ENCODE results near the gene ZBTB43. TPM values are rescaled to one million over a fixed set of nuclear protein-coding genes. Genes with fewer than 3 reads are reported as not detected.

ZBTB43 gene
- total RNA-seq, 1 experiment from 2014 or later, result 13.8 TPM

DNA sequence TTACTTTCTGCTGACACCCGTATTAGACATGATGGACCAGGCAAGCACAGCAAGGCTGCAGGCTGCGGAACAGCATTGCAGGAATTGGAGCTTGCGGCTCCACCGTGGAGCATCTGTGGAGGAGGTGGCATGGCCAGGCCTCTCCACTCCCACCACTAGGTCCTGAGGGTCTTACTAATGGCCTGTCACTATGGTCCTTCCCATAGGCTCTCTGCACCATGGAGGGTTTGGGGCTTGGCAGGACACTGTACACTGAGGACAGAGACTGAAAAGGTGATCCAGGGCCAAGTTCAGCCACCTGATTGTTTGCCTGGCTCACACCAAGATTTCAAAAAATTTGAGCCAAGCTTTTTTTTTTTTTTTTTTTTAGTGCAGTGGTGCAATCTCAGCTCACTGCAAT is 14.3 kb upstream of the ZBTB43 start:
- TF ChIP-seq EZH2 (IDR thresholded peaks at IDR 0.05; ENCODE audit: borderline replicate concordance, low read depth, low read length, poor library complexity, severe bottlenecking), result no peak
- TF ChIP-seq, protein P1, sequence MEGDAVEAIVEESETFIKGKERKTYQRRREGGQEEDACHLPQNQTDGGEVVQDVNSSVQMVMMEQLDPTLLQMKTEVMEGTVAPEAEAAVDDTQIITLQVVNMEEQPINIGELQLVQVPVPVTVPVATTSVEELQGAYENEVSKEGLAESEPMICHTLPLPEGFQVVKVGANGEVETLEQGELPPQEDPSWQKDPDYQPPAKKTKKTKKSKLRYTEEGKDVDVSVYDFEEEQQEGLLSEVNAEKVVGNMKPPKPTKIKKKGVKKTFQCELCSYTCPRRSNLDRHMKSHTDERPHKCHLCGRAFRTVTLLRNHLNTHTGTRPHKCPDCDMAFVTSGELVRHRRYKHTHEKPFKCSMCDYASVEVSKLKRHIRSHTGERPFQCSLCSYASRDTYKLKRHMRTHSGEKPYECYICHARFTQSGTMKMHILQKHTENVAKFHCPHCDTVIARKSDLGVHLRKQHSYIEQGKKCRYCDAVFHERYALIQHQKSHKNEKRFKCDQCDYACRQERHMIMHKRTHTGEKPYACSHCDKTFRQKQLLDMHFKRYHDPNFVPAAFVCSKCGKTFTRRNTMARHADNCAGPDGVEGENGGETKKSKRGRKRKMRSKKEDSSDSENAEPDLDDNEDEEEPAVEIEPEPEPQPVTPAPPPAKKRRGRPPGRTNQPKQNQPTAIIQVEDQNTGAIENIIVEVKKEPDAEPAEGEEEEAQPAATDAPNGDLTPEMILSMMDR (conservative IDR thresholded peaks at IDR 0.05; ENCODE audit: low read depth, low read length), result no peak
- intact Hi-C loops (cut with micrococcal nuclease; ENCODE audit: unreplicated experiment), result no loop called here
- no peak overlapping the region for H3K27ac ChIP-seq (ENCODE audit: low read depth, low read length, poor library complexity, severe bottlenecking)
- no peak for DNase-seq (ENCODE audit: low spot score)
- no peaks in the 10 kb centered on the region for H3K9me3 ChIP-seq (ENCODE audit: low read depth, low read length, poor library complexity, severe bottlenecking)
- peaks cover 8% of the 10 kb centered on the region for H3K4me1 ChIP-seq (ENCODE audit: insufficient read depth, low read length, poor library complexity, severe bottlenecking)
- no TSS peak for BruUV-seq (replicated peaks)
- CTCF ChIA-PET, result no interaction called here
- peaks cover 4% of the 10 kb centered on the region for H3K27me3 ChIP-seq (replicated peaks; ENCODE audit: insufficient read depth, low read depth, low read length, poor library complexity)
- no peaks in the 10 kb centered on the region for H3K36me3 ChIP-seq (ENCODE audit: insufficient read depth, low read length, poor library complexity, severe bottlenecking)
- POLR2A ChIA-PET (ENCODE audit: low non-redundant PET), result no interaction called here
- H3K4me3 ChIP-seq (ENCODE audit: low read depth, low read length, poor library complexity, severe bottlenecking), result no peak overlapping the region

GRCh38 chr9:126791406-126792230 is 13.2 kb upstream of the ZBTB43 start:
- POLR2A ChIA-PET (ENCODE audit: low non-redundant PET), result no interaction called here
- intact Hi-C loops (cut with micrococcal nuclease; ENCODE audit: unreplicated experiment), result no loop called here
- CTCF ChIA-PET, result no interaction called here

DNA sequence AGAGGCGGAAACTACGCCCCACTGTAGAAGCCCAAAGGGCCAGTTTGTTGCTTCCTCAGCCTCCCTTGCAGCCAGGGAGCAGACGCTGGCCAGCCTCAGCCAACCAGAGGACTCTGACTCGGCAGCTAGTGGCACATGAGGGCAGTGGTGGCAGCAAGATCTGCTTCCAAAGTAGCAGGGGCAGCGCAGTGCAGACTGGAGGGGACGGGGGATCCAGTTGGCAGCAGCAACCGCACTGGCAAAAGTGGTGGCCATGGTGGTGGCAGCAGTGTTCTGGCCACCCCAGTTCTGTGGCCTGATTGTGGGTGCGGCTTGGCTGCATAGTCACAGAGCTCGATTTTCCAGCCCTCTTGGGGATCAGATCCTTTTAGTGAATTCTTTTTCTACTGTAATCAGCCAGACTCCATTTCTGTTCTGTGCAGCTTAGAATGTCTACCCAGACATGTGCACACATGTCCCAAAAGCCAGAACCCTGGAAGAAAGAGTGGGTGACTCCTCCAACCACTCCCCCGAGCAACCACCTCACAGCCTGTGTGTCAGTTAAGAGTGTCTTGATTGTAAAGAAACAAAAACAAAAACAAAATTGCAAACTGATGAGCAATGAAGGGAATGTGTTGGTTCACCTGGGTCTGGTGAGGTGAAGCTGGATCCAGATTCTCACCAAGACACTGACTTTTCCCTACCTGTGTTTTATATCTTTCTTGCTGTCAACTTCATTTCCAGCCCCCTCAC is 11.0 kb upstream of the ZBTB43 start:
- H3K36me3 ChIP-seq (ENCODE audit: insufficient read depth, low read length, poor library complexity, severe bottlenecking), result no peaks in the 10 kb centered on the region
- H3K9me3 ChIP-seq (ENCODE audit: low read depth, low read length, poor library complexity, severe bottlenecking), result no peaks in the 10 kb centered on the region
- no peak for TF ChIP-seq EZH2 (IDR thresholded peaks at IDR 0.05; ENCODE audit: borderline replicate concordance, low read depth, low read length, poor library complexity, severe bottlenecking)
- TF ChIP-seq, protein P1 (conservative IDR thresholded peaks at IDR 0.05; ENCODE audit: low read depth, low read length), result no peak
- no peak overlapping the region for H3K4me3 ChIP-seq (ENCODE audit: low read depth, low read length, poor library complexity, severe bottlenecking)
- CTCF ChIA-PET, result no interaction called here
- no peak for DNase-seq (ENCODE audit: low spot score)
- no peak overlapping the region for H3K27ac ChIP-seq (ENCODE audit: low read depth, low read length, poor library complexity, severe bottlenecking)
- no peaks in the 10 kb centered on the region for H3K27me3 ChIP-seq (replicated peaks; ENCODE audit: insufficient read depth, low read depth, low read length, poor library complexity)
- no TSS peak for BruUV-seq (replicated peaks)
- intact Hi-C loops (cut with micrococcal nuclease; ENCODE audit: unreplicated experiment), result no loop called here
- POLR2A ChIA-PET (ENCODE audit: low non-redundant PET), result no interaction called here
- peaks cover 8% of the 10 kb centered on the region for H3K4me1 ChIP-seq (ENCODE audit: insufficient read depth, low read length, poor library complexity, severe bottlenecking)

More at GRCh38 chr9:126791406-126792230, 13.2 kb upstream of the ZBTB43 start:
- Histone ChIP-seq H3K4me3 (ENCODE audit: low read depth, low read length, poor library complexity, severe bottlenecking) (no peak overlapping the region), H3K4me1 (ENCODE audit: insufficient read depth, low read length, poor library complexity, severe bottlenecking) (peaks cover 8% of the 10 kb centered on the region), H3K9me3 (ENCODE audit: low read depth, low read length, poor library complexity, severe bottlenecking) (no peaks in the 10 kb centered on the region), H3K36me3 (ENCODE audit: insufficient read depth, low read length, poor library complexity, severe bottlenecking) (no peaks in the 10 kb centered on the region), H3K27ac (ENCODE audit: low read depth, low read length, poor library complexity, severe bottlenecking) (no peak overlapping the region), H3K27me3 (replicated peaks; ENCODE audit: insufficient read depth, low read depth, low read length, poor library complexity) (peaks cover 4% of the 10 kb centered on the region)
- no TSS peak for BruUV-seq (replicated peaks)
- TF ChIP-seq EZH2 (IDR thresholded peaks at IDR 0.05; ENCODE audit: borderline replicate concordance, low read depth, low read length, poor library complexity, severe bottlenecking), result no peak
- TF ChIP-seq, protein P1 (conservative IDR thresholded peaks at IDR 0.05; ENCODE audit: low read depth, low read length), result no peak
- DNase-seq (ENCODE audit: low spot score), result peak; percentile 34

Data from A673 (cell line).